HEK293 (cell line): Measurements from ENCODE around the gene MEGF10.

Experiments used
- HOXA7 ChIP-seq: sonication (generic); formaldehyde crosslinking; IDR thresholded peaks from 2 replicates; pipeline ENCODE4 v1.8.1; 2022; ENCODE audit warnings: missing genetic modification reagents, borderline replicate concordance
- MEIS1 ChIP-seq: sonication (generic); formaldehyde crosslinking; IDR thresholded peaks from 2 replicates; pipeline ENCODE4 v1.8.1; 2022; ENCODE audit warnings: missing genetic modification reagents, mild to moderate bottlenecking, borderline replicate concordance
- SETDB1 ChIP-seq: IDR thresholded peaks from one replicate; pipeline ENCODE4 v1.6.1; 2017; ENCODE audit warnings: mild to moderate bottlenecking, low read length, moderate library complexity, mixed read lengths; ENCODE audit not compliant: insufficient read length
- SP2 ChIP-seq: fragments of 450-650 bp; formaldehyde crosslinking; IDR thresholded peaks from 2 replicates; pipeline ENCODE4 v1.5.1; 2016; ENCODE audit warnings: missing biosample characterization, missing genetic modification characterization
- ZNF239 ChIP-seq: fragments of 450-650 bp; formaldehyde crosslinking; IDR thresholded peaks from 2 replicates; pipeline ENCODE4 v1.5.1; 2016; ENCODE audit warnings: missing biosample characterization, missing genetic modification characterization
- ZNF274 ChIP-seq, 2 experiments: fragments of 200-500 bp in 1 of 2; fragments of 450-650 bp in 1 of 2; sonication (Bioruptor generic) in 1 of 2; formaldehyde crosslinking in 1 of 2; IDR thresholded peaks; 2 replicates each; pipeline versions ENCODE4 v1.5.1 to v1.6.1; 2014 to 2016; ENCODE audit warnings: borderline replicate concordance in 1 of 2, inconsistent platforms in 1 of 2, low read length in 1 of 2, missing biosample characterization in 1 of 2, missing genetic modification characterization in 1 of 2
- ZNF544 ChIP-seq: fragments of 450-650 bp; formaldehyde crosslinking; IDR thresholded peaks from 2 replicates; pipeline ENCODE4 v1.5.0; 2017; ENCODE audit warnings: missing biosample characterization, missing genetic modification characterization
- ZNF777 ChIP-seq: fragments of 450-650 bp; formaldehyde crosslinking; IDR thresholded peaks from 2 replicates; pipeline ENCODE4 v1.5.1; 2017; ENCODE audit warnings: missing biosample characterization, missing genetic modification characterization, borderline replicate concordance
- ZNF837 ChIP-seq: fragments of 450-650 bp; formaldehyde crosslinking; IDR thresholded peaks from 2 replicates; pipeline ENCODE4 v1.5.1; 2016; ENCODE audit warnings: missing biosample characterization, missing genetic modification characterization
- TF ChIP-seq, protein P1 (sequence below): fragments of 450-650 bp; formaldehyde crosslinking; IDR thresholded peaks from 2 replicates; pipeline ENCODE4 v1.5.1; 2016; ENCODE audit warnings: missing biosample characterization, missing genetic modification characterization
- TF ChIP-seq, protein P2 (sequence below): fragments of 450-650 bp; formaldehyde crosslinking; IDR thresholded peaks from 2 replicates; pipeline ENCODE4 v1.5.1; 2016; ENCODE audit warnings: missing biosample characterization, missing genetic modification characterization
- TF ChIP-seq, protein P3 (sequence below): fragments of 450-650 bp; IDR thresholded peaks from 2 replicates; pipeline ENCODE4 v1.5.1; 2018; ENCODE audit warnings: missing biosample characterization, mild to moderate bottlenecking, missing genetic modification characterization
- TF ChIP-seq, protein P4 (sequence below): fragments of 450-650 bp; formaldehyde crosslinking; IDR thresholded peaks from 2 replicates; pipeline ENCODE4 v1.5.1; 2016; ENCODE audit warnings: missing biosample characterization, missing genetic modification characterization, low read depth
- TF ChIP-seq, protein P5 (sequence below): fragments of 450-650 bp; formaldehyde crosslinking; conservative IDR thresholded peaks from 2 replicates; pipeline ENCODE4 v1.5.1; 2016; ENCODE audit warnings: low read depth, missing biosample characterization, missing genetic modification characterization

DNA sequence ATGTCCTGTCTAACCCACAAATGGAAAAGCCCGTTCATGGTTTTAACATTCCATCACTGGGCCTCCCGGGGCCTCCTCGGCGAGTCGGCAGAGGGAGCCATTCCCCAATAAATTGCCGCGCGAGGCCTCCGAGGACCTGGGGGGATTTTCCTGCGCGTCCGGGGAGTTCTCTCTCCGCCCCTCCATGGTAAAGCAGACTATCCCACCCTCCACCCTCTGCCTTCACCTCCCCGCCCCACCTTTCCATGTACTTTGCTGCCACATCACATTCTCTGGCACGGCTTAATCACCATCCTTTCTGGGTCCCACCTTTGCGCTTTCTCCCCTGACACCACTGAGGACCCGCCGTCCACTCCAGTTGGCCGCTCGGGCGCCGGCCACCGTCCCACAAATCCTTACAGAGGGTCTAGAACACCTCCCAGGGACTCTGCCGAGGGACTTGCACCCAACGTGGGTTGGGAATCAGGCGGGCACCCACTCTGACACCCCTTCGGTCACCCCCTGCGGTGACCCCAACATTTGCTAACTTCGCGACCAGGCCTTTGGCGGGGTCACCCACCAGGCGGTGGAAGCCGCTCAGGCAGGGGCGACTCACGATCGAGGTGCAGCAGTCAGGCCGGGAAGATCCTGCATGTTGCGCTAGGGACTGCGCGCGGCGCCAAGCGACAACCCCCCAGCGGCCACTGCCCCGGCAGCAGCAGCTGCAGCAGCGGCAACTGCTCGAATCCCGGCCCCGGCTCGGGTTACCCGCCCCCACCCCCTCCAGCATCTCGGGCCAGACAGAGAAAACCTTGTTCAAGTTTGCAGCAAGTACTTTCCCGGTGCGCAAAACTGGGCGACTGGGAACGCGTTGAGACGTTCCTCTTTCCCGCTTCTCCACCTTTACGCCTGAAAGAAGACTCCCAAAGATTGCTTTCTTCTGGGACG, at the start of gene MEGF10:
- TF ChIP-seq, protein P1, sequence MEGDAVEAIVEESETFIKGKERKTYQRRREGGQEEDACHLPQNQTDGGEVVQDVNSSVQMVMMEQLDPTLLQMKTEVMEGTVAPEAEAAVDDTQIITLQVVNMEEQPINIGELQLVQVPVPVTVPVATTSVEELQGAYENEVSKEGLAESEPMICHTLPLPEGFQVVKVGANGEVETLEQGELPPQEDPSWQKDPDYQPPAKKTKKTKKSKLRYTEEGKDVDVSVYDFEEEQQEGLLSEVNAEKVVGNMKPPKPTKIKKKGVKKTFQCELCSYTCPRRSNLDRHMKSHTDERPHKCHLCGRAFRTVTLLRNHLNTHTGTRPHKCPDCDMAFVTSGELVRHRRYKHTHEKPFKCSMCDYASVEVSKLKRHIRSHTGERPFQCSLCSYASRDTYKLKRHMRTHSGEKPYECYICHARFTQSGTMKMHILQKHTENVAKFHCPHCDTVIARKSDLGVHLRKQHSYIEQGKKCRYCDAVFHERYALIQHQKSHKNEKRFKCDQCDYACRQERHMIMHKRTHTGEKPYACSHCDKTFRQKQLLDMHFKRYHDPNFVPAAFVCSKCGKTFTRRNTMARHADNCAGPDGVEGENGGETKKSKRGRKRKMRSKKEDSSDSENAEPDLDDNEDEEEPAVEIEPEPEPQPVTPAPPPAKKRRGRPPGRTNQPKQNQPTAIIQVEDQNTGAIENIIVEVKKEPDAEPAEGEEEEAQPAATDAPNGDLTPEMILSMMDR (tag by site-specific recombination), result peak; percentile 78
- TF ChIP-seq ZNF777 (tag by site-specific recombination) (peak; percentile 97), ZNF274 (IDR thresholded peaks at IDR 0.05; ENCODE audit: low read length) (no peak), ZNF274 (tag by site-specific recombination; IDR thresholded peaks at IDR 0.05; ENCODE audit: borderline replicate concordance) (no peak), HOXA7 (CRISPR knock-in tag) (no peak), SP2 (peak; percentile 19; the same call in 1 of the 2 replicates), ZNF239 (tag by site-specific recombination) (no peak), ZNF544 (tag by site-specific recombination) (no peak), MEIS1 (CRISPR knock-in tag) (no peak), ZNF837 (tag by site-specific recombination) (no peak), SETDB1 (no peak)
- TF ChIP-seq, protein P2, sequence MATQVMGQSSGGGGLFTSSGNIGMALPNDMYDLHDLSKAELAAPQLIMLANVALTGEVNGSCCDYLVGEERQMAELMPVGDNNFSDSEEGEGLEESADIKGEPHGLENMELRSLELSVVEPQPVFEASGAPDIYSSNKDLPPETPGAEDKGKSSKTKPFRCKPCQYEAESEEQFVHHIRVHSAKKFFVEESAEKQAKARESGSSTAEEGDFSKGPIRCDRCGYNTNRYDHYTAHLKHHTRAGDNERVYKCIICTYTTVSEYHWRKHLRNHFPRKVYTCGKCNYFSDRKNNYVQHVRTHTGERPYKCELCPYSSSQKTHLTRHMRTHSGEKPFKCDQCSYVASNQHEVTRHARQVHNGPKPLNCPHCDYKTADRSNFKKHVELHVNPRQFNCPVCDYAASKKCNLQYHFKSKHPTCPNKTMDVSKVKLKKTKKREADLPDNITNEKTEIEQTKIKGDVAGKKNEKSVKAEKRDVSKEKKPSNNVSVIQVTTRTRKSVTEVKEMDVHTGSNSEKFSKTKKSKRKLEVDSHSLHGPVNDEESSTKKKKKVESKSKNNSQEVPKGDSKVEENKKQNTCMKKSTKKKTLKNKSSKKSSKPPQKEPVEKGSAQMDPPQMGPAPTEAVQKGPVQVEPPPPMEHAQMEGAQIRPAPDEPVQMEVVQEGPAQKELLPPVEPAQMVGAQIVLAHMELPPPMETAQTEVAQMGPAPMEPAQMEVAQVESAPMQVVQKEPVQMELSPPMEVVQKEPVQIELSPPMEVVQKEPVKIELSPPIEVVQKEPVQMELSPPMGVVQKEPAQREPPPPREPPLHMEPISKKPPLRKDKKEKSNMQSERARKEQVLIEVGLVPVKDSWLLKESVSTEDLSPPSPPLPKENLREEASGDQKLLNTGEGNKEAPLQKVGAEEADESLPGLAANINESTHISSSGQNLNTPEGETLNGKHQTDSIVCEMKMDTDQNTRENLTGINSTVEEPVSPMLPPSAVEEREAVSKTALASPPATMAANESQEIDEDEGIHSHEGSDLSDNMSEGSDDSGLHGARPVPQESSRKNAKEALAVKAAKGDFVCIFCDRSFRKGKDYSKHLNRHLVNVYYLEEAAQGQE (tag by site-specific recombination), result no peak
- TF ChIP-seq, protein P3, sequence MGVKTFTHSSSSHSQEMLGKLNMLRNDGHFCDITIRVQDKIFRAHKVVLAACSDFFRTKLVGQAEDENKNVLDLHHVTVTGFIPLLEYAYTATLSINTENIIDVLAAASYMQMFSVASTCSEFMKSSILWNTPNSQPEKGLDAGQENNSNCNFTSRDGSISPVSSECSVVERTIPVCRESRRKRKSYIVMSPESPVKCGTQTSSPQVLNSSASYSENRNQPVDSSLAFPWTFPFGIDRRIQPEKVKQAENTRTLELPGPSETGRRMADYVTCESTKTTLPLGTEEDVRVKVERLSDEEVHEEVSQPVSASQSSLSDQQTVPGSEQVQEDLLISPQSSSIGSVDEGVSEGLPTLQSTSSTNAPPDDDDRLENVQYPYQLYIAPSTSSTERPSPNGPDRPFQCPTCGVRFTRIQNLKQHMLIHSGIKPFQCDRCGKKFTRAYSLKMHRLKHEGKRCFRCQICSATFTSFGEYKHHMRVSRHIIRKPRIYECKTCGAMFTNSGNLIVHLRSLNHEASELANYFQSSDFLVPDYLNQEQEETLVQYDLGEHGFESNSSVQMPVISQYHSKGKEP (tag by site-specific recombination), result peak; percentile 96
- TF ChIP-seq, protein P4, sequence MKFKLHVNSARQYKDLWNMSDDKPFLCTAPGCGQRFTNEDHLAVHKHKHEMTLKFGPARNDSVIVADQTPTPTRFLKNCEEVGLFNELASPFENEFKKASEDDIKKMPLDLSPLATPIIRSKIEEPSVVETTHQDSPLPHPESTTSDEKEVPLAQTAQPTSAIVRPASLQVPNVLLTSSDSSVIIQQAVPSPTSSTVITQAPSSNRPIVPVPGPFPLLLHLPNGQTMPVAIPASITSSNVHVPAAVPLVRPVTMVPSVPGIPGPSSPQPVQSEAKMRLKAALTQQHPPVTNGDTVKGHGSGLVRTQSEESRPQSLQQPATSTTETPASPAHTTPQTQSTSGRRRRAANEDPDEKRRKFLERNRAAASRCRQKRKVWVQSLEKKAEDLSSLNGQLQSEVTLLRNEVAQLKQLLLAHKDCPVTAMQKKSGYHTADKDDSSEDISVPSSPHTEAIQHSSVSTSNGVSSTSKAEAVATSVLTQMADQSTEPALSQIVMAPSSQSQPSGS (tag by site-specific recombination), result no peak
- TF ChIP-seq, protein P5, sequence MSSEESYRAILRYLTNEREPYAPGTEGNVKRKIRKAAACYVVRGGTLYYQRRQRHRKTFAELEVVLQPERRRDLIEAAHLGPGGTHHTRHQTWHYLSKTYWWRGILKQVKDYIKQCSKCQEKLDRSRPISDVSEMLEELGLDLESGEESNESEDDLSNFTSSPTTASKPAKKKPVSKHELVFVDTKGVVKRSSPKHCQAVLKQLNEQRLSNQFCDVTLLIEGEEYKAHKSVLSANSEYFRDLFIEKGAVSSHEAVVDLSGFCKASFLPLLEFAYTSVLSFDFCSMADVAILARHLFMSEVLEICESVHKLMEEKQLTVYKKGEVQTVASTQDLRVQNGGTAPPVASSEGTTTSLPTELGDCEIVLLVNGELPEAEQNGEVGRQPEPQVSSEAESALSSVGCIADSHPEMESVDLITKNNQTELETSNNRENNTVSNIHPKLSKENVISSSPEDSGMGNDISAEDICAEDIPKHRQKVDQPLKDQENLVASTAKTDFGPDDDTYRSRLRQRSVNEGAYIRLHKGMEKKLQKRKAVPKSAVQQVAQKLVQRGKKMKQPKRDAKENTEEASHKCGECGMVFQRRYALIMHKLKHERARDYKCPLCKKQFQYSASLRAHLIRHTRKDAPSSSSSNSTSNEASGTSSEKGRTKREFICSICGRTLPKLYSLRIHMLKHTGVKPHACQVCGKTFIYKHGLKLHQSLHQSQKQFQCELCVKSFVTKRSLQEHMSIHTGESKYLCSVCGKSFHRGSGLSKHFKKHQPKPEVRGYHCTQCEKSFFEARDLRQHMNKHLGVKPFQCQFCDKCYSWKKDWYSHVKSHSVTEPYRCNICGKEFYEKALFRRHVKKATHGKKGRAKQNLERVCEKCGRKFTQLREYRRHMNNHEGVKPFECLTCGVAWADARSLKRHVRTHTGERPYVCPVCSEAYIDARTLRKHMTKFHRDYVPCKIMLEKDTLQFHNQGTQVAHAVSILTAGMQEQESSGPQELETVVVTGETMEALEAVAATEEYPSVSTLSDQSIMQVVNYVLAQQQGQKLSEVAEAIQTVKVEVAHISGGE (tag by site-specific recombination), result peak; percentile 74
